ENCODE results near the gene WNT4.

Gene WNT4

DNA sequence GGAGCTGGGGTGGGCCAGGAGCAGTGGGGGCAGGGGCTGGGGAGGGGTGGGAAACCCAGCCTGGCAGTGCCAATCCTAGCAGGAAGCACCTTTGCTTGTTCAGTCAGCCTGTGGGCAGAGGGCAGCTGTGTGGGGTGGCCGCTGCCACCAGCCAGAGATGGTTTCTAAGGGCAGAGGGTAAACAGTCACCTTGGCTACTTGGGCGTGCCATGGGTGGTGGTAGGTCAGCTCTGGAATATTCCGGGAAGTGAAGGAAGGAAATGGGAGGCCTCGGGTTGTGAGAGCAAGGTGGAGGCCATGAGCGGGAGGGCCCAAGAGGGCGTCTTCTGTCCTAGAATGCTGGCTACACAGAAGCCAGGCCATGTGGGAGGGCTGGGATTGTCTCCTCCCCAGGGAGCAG, 20.7 kb upstream of the WNT4 start:
- DNase-seq (ENCODE audit: low spot score) = no peak

DNA sequence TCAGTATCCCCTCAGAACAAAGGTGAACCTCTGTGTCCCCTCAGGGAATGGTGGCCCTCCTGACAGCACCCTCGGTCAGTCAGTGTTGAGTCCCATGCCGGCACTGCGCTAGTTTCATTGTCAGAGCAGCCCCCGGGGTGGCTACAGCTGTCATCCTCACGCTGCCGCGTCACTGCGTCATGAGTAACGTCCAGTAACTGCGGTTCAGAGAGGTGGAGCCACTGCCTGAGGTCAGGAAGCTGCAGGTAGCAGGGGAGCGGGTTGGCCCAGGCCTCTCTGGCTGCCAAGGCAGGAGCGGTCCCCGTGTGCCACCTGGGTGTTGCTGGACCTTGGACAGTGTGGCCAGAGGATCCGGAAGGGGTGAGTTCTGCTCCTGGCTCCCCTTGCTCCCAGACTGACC, 20.2 kb upstream of the WNT4 start:
- DNase-seq (ENCODE audit: low spot score) = no peak

- no peak for DNase-seq (ENCODE audit: low spot score)
These were observed 17.0 kb upstream of the WNT4 start for GRCh38 chr1:22159891-22160290.

DNA sequence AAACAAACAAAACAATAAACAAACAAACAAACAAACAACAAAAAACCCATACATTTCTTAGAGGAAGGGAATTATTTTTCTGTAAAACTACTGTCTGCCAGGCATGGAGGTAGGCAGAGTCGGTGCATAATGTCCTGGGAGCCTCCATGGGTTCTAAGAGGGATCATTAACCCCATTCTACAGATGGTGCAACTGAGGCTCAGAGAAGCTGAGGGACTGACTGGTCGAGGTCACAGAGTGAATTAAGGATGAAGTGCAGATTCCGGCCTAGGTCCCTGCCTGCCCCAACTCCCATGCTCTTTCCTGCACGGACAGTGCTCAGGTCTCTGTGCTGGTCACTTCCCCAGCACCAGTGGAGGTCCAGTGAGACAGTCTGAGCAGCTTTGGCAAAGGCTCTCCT, 15.8 kb upstream of the WNT4 start:
- DNase-seq (ENCODE audit: low spot score) = no peak

- DNase-seq (ENCODE audit: low spot score) = no peak
These were observed 14.6 kb upstream of the WNT4 start for GRCh38 chr1:22157359-22157966.

- DNase-seq (ENCODE audit: low spot score) = no peak
These were observed 12.6 kb upstream of the WNT4 start for GRCh38 chr1:22155517-22155916.

GRCh38 chr1:22154626-22155025, 11.7 kb upstream of the WNT4 start:
- DNase-seq (ENCODE audit: low spot score) = no peak

DNA sequence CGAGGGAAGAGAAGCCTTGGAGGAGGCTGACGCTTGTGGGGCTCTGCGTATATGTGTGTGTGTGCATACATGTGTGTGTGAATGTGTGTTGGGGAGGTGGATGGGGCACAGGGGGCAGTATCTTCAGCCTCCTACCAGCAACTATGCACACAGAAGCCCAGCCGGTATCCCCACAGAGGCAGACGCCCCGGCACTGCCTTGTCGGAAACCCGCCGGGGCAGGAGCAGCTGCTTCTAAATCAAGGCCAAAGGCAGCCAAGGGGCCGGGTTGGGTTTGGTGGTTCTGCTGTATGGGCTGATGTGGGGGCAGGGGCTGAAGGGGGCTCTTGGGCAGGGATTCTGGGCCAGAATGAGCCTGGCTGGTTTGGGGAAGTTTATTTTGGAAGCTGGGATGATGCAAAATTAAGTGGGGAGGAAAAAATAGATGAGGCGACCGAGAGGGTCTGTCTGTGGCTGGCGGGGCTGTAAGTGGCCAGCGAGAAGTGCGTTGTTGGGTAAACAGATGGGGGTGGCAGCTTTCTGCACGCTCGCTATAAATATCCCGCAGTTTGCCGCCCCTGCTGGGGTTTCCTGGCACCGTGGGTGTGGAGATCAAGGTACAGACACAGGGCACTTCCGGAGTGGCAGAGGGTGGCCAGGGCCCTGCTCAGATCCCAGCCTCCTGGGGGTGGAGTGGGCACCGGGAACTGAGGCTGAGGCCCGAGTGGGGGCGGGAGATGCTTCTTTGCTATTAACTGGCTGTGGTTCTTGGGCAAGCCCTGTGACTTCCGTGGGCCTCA, 11.0 kb upstream of the WNT4 start:
- no peak for DNase-seq (ENCODE audit: low spot score)

GRCh38 chr1:22150923-22151322, 8.0 kb upstream of the WNT4 start:
- DNase-seq (ENCODE audit: low spot score) = no peak

GRCh38 chr1:22142315-22143064, 407 bp downstream of the WNT4 start:
- DNase-seq (ENCODE audit: low spot score) = peak; percentile 76

- DNase-seq (ENCODE audit: low spot score) = no peak
These were observed 1.2 kb downstream of the WNT4 start for GRCh38 chr1:22141554-22142314.

GRCh38 chr1:22140694-22141093, 2.2 kb downstream of the WNT4 start:
- DNase-seq (ENCODE audit: low spot score) = no peak

- DNase-seq (ENCODE audit: low spot score) = no peak
These were observed 3.1 kb downstream of the WNT4 start for GRCh38 chr1:22139817-22140216.

GRCh38 chr1:22139066-22139594, 3.8 kb downstream of the WNT4 start:
- no peak for DNase-seq (ENCODE audit: low spot score)

- no peak for DNase-seq (ENCODE audit: low spot score)
These were observed 5.7 kb downstream of the WNT4 start for GRCh38 chr1:22137004-22137720.

GRCh38 chr1:22133931-22134324, 9.0 kb downstream of the WNT4 start:
- no peak for DNase-seq (ENCODE audit: low spot score)

- no peak for DNase-seq (ENCODE audit: low spot score)
These were observed 9.5 kb downstream of the WNT4 start for GRCh38 chr1:22133247-22133930.

DNA sequence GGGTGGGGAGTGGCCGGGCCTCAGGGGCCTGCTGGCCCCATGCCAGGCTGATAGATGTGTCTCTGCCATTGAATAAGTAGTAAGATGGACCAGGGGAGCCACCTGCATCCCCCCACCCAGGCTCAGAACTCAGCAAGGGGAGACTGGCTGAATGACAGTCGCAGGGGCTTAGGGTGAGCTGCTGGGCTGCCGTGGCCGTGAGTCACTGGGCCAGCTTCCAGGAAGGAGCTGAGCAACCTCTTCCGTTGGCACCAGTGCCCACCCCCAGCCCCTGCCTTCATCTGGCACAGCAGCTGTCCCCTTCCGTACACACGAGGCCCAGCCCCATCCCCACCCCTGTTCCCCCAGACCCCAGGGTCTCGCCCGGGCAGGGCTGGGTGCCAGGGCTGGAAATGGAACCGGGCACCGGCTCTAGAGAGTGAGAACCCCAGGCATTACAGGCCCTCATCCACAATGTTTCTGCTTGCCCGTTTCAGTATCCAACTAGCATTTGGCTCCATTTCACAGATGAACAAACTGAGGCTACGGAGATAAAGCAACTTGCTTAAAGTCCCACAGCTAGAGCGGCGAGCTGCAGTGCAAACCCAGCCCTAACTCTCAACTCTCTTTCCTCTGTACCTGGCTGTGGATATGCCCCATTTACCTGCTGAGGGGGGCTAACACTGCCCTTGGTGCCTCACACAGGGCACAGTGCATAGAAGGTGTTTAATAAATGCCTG, 10.2 kb downstream of the WNT4 start:
- no peak for DNase-seq (ENCODE audit: low spot score)

DNA sequence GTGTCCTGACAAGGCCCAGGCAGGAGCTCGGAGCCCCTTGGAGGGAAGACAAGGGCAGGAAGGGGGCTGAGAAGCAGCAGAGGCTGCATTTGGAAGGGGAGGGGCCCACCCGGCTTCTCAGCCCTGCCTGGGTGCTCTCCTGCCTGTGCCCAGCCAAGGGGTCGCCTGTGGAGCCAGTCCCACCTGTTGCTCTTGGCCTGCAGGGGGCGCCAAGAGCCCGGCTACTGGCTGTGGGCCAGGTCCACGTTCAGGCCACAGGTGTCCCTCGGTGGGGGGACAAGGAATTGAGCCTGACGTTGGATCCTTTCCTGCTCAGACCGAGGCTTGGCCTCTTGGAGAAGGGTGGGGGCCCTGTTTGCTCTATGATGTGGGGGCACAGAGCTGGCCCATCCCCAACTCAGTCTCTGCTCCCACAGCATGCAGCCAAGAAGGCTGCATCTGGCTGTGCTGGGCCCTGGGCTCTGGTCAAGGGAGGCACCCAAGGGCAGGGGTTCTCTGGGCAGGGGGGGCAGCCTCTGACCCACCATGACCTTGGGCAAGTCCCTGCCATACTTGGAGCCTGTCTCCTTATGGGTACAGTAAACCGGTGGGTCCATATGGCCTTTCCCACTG, 10.9 kb downstream of the WNT4 start:
- DNase-seq (ENCODE audit: low spot score) = peak; percentile 88

DNA sequence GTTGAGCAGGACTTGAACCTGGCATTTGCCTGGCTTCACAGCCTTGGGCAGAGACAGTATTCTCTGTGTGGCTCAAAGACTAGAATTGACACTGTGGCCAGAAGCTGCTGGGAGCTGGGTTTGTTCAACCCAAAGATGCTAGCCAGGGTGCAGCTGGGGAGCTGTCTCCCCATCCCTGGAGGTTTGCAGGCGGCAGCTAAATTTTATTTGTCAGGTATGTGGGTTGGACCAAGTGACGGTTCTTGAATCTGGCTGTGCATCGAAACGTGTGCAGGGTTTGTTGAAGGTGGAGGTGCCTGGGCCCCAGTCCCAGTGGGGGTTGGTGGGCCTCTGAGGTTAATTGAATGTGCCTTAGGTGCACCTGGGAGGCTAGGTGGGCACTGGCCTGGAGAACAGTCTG, 11.8 kb downstream of the WNT4 start:
- no peak for DNase-seq (ENCODE audit: low spot score)
